H1 (cell line): ENCODE measurements around the gene POLR3GL. TPM values are rescaled to one million over a fixed set of nuclear protein-coding genes. Genes with fewer than 3 reads are reported as not detected.

Source experiments
- CTBP2 ChIP-seq: IDR thresholded peaks from 2 replicates; pipeline ENCODE4 v1.7.0; 2011; ENCODE audit warnings: borderline replicate concordance, mild to moderate bottlenecking, moderate library complexity, mixed read lengths, low read length; ENCODE audit not compliant: insufficient read depth, insufficient read length
- EZH2 ChIP-seq: fragments of 200-600 bp; sonication (generic); IDR thresholded peaks from 2 replicates; pipeline ENCODE4 v1.7.1; 2012; ENCODE audit warnings: low read depth, mild to moderate bottlenecking, moderate library complexity, low read length, inconsistent platforms; ENCODE audit not compliant: severe bottlenecking
- RBBP5 ChIP-seq: IDR thresholded peaks from 2 replicates; pipeline ENCODE4 v1.7.1; 2012; ENCODE audit warnings: low read depth, mild to moderate bottlenecking, inconsistent platforms, low read length, moderate library complexity, borderline replicate concordance
- SUZ12 ChIP-seq: fragments of 200-600 bp; sonication (generic); IDR thresholded peaks from 2 replicates; pipeline ENCODE4 v1.6.1; 2012; ENCODE audit warnings: mild to moderate bottlenecking, inconsistent platforms, low read length, moderate library complexity, mixed read lengths
- ZNF274 ChIP-seq: IDR thresholded peaks from 2 replicates; pipeline ENCODE4 v1.7.0; 2012; ENCODE audit warnings: low read length, borderline replicate concordance; ENCODE audit errors: extremely low read depth
- polyA plus RNA-seq, 7 experiments: library from polyadenylated mRNA; depleted of rRNA in 3 of 7; stranded (reverse) in 5 of 7; unstranded in 2 of 7; fragments of >200 nt in 5 of 7; fragments of 200-250 nt in 2 of 7; gene quantifications; 1 replicate in 5 of 7; 2 replicates in 1 of 7; 4 replicates in 1 of 7; pipeline versions ENCODE4 v1.2.1 to v1.2.3, GENCODE V29; 2011 to 2013; ENCODE audit warnings: missing spikeins in 2 of 7, mixed read lengths in 2 of 7
- total RNA-seq: library from RNA; stranded (reverse); fragmentation: NEBNext Ultra II Directional; extraction: Animal tissue kit (Norgen Biotek cat#: 25700); gene quantifications from 2 replicates; pipeline ENCODE4 v1.2.1, GENCODE V29; 2021
- TF ChIP-seq, protein P1 (sequence below): fragments of 300-600 bp; sonication (generic); IDR thresholded peaks from 2 replicates; pipeline ENCODE4 v1.7.1; 2012; ENCODE audit warnings: low read length, moderate library complexity, mild to moderate bottlenecking, inconsistent platforms; ENCODE audit not compliant: insufficient replicate concordance
- TF ChIP-seq, protein P2 (sequence below): IDR thresholded peaks from 2 replicates; pipeline ENCODE4 v1.6.1; 2012; ENCODE audit warnings: inconsistent platforms
- TF ChIP-seq, protein P3 (sequence below): IDR thresholded peaks from 2 replicates; pipeline ENCODE4 v1.6.1; 2012; ENCODE audit warnings: inconsistent platforms

Gene POLR3GL
- total and polyA plus RNA-seq, 2 of the 8 experiments (the other 6 are each of a cell fraction or from before 2014, with no cell fraction given) = 3.1 to 3.9 TPM

DNA sequence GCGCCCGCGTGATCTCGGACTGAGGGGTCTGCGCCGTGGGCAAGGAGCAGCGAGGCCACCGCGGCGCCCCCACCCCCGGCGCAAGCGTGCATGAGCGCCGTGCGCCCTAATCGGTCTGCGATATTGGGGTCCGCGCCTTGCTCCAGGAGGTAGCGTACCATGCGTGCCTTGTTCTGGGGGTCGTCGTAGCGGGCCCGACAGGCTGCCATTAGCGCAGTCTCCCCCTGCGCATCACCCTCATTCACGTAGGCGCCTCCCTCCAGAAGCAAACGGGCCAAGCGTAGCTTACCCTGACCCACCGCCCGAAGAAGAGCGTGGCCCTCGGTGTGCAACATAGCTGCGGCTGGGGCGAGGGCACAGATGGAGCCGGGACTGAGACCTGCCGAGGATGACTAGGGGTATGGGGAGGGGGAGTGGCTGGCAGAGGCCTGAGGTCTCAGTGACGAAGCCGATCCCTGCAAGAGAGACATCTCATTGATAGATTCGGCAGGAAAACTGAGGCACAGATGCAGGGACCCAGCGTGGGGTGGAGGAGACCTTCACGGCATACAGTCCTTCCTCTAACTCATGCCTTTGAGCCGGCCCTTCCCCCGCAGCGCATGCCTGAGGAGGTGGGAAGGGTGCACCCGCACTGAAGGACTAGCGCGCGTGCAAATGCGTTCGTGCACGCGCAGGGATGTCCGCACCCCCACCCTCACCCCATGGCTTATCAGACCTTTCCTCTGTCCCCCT is 2.9 kb upstream of the POLR3GL start (continued):
- TF ChIP-seq, protein P1, sequence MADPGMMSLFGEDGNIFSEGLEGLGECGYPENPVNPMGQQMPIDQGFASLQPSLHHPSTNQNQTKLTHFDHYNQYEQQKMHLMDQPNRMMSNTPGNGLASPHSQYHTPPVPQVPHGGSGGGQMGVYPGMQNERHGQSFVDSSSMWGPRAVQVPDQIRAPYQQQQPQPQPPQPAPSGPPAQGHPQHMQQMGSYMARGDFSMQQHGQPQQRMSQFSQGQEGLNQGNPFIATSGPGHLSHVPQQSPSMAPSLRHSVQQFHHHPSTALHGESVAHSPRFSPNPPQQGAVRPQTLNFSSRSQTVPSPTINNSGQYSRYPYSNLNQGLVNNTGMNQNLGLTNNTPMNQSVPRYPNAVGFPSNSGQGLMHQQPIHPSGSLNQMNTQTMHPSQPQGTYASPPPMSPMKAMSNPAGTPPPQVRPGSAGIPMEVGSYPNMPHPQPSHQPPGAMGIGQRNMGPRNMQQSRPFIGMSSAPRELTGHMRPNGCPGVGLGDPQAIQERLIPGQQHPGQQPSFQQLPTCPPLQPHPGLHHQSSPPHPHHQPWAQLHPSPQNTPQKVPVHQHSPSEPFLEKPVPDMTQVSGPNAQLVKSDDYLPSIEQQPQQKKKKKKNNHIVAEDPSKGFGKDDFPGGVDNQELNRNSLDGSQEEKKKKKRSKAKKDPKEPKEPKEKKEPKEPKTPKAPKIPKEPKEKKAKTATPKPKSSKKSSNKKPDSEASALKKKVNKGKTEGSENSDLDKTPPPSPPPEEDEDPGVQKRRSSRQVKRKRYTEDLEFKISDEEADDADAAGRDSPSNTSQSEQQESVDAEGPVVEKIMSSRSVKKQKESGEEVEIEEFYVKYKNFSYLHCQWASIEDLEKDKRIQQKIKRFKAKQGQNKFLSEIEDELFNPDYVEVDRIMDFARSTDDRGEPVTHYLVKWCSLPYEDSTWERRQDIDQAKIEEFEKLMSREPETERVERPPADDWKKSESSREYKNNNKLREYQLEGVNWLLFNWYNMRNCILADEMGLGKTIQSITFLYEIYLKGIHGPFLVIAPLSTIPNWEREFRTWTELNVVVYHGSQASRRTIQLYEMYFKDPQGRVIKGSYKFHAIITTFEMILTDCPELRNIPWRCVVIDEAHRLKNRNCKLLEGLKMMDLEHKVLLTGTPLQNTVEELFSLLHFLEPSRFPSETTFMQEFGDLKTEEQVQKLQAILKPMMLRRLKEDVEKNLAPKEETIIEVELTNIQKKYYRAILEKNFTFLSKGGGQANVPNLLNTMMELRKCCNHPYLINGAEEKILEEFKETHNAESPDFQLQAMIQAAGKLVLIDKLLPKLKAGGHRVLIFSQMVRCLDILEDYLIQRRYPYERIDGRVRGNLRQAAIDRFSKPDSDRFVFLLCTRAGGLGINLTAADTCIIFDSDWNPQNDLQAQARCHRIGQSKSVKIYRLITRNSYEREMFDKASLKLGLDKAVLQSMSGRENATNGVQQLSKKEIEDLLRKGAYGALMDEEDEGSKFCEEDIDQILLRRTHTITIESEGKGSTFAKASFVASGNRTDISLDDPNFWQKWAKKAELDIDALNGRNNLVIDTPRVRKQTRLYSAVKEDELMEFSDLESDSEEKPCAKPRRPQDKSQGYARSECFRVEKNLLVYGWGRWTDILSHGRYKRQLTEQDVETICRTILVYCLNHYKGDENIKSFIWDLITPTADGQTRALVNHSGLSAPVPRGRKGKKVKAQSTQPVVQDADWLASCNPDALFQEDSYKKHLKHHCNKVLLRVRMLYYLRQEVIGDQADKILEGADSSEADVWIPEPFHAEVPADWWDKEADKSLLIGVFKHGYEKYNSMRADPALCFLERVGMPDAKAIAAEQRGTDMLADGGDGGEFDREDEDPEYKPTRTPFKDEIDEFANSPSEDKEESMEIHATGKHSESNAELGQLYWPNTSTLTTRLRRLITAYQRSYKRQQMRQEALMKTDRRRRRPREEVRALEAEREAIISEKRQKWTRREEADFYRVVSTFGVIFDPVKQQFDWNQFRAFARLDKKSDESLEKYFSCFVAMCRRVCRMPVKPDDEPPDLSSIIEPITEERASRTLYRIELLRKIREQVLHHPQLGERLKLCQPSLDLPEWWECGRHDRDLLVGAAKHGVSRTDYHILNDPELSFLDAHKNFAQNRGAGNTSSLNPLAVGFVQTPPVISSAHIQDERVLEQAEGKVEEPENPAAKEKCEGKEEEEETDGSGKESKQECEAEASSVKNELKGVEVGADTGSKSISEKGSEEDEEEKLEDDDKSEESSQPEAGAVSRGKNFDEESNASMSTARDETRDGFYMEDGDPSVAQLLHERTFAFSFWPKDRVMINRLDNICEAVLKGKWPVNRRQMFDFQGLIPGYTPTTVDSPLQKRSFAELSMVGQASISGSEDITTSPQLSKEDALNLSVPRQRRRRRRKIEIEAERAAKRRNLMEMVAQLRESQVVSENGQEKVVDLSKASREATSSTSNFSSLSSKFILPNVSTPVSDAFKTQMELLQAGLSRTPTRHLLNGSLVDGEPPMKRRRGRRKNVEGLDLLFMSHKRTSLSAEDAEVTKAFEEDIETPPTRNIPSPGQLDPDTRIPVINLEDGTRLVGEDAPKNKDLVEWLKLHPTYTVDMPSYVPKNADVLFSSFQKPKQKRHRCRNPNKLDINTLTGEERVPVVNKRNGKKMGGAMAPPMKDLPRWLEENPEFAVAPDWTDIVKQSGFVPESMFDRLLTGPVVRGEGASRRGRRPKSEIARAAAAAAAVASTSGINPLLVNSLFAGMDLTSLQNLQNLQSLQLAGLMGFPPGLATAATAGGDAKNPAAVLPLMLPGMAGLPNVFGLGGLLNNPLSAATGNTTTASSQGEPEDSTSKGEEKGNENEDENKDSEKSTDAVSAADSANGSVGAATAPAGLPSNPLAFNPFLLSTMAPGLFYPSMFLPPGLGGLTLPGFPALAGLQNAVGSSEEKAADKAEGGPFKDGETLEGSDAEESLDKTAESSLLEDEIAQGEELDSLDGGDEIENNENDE = no peak
- TF ChIP-seq RBBP5 = peak; percentile 38; the same call in 1 of the 2 replicates
- TF ChIP-seq EZH2 = peak; percentile 68
- TF ChIP-seq, protein P2, sequence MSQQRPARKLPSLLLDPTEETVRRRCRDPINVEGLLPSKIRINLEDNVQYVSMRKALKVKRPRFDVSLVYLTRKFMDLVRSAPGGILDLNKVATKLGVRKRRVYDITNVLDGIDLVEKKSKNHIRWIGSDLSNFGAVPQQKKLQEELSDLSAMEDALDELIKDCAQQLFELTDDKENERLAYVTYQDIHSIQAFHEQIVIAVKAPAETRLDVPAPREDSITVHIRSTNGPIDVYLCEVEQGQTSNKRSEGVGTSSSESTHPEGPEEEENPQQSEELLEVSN = peak; percentile 34
- TF ChIP-seq ZNF274 = no peak
- TF ChIP-seq, protein P3, sequence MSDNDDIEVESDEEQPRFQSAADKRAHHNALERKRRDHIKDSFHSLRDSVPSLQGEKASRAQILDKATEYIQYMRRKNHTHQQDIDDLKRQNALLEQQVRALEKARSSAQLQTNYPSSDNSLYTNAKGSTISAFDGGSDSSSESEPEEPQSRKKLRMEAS = 0 out of 2 replicates have a peak, but pooled peaks have one; percentile 20
- peak; percentile 71 for TF ChIP-seq CTBP2
- TF ChIP-seq SUZ12 = peak; percentile 85
